ENCODE results near the gene PRKCE.

PRKCE gene

GRCh38 chr2:46143429-46144132 is 492.1 kb downstream of the PRKCE start:
- H3K4me3 ChIP-seq (ENCODE audit: low read length) = no peak overlapping the region
- no peak for DNase-seq (ENCODE audit: low read depth)
- TF ChIP-seq CTCF (conservative IDR thresholded peaks at IDR 0.05; ENCODE audit: low read depth, low read length) = no peak

DNA sequence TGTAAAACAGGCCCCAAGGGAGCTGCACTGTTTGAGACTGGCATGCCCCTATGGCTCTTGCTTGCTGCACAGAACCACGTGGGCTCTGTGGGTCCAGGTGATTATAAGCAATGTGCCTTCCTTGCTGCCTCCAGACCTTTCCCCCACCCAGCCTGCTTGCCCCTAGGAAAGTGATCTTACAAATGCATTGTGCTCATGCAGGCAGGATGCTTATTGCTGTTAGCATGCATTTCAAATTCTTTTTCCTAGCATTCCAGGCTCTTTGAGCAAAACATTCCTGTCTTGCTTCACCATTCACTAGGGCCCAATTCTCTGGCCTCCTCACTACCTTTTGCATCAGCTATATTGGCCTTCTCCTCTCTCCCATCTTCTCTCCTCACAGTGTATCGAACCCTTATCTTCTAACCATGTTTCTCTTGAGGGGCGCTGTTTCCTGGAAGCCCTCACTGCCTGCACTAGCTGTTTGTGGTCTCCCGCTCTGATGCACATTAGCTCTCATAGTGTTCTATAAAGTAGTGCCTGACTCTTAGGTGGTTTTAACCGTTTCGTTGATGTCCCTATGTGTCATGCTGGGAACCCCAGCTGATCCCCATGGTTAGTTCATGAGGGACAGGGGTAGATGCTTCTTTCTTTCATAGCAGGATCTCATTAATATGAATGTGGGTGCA is 492.8 kb downstream of the PRKCE start:
- H3K4me3 ChIP-seq (ENCODE audit: low read length) = no peak overlapping the region
- no peak for DNase-seq (ENCODE audit: low read depth)
- TF ChIP-seq CTCF (conservative IDR thresholded peaks at IDR 0.05; ENCODE audit: low read depth, low read length) = no peak

DNA sequence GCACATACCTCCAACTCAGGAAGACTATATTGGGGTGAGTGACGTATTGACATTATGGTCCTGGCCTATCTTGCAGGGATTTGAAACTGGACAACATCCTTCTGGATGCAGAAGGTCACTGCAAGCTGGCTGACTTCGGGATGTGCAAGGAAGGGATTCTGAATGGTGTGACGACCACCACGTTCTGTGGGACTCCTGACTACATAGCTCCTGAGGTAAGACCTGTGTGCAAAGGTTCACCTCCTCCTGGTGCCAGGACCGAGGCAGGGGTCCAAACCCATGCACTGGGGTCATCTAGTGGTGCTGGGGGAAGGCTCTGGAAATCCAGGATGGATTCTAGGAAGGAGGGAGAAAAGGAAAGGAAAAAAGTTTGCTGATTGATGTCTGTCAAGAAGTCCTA is 493.5 kb downstream of the PRKCE start:
- H3K4me3 ChIP-seq (ENCODE audit: low read length) = no peak overlapping the region
- TF ChIP-seq CTCF (conservative IDR thresholded peaks at IDR 0.05; ENCODE audit: low read depth, low read length) = no peak
- DNase-seq (ENCODE audit: low read depth) = no peak

- DNase-seq (ENCODE audit: low read depth) = no peak
- no peak for TF ChIP-seq CTCF (conservative IDR thresholded peaks at IDR 0.05; ENCODE audit: low read depth, low read length)
- no peak overlapping the region for H3K4me3 ChIP-seq (ENCODE audit: low read length)
These were observed 494.4 kb downstream of the PRKCE start for GRCh38 chr2:46145840-46146239.

- DNase-seq (ENCODE audit: low read depth) = no peak
- no peak for TF ChIP-seq CTCF (conservative IDR thresholded peaks at IDR 0.05; ENCODE audit: low read depth, low read length)
- H3K4me3 ChIP-seq (ENCODE audit: low read length) = no peak overlapping the region
These were observed 495.5 kb downstream of the PRKCE start for GRCh38 chr2:46146866-46147502.

DNA sequence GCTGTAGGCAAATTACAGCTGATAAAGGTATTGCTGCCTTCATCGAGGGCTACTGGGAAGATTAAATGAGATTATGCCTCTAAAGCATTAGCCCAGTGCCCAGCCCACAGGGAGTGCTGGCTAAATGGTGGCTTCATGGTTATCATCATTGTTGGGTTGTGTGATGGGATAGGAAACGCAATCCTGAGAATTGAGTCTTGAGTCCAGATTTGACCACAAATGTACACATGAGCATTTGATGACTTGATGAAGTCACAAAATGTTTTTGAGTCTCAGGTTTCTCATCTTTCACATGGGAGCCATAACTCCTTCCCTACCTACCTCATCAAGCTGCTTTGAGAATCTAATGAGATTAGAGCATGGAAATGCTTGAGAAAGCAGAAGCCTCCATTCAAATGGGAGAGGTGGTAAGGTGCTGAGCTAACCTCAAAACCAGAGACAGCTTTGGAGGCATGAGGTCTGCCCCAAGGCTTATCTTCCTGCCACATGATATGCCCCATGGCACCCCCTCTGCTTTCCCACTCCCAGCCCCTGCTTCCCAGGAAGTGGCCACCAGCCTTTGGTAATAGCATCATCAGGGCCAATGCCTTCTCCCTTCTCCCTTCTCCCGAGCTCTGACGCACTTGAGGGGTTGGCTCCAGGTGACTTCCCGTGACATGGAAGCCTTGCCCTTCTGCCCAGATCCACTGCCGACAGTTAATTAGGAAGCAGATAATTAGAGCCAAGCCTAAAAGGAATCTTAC is 496.3 kb downstream of the PRKCE start:
- no peak for DNase-seq (ENCODE audit: low read depth)
- H3K4me3 ChIP-seq (ENCODE audit: low read length) = no peak overlapping the region
- no peak for TF ChIP-seq CTCF (conservative IDR thresholded peaks at IDR 0.05; ENCODE audit: low read depth, low read length)
